Measurements from ENCODE around the gene FGF18. TPM values are rescaled to one million over a fixed set of nuclear protein-coding genes. Genes with fewer than 3 reads are reported as not detected.

FGF18 gene
- total RNA-seq, 1 experiment from 2014 or later = 1.7 TPM

GRCh38 chr5:171407234-171407633, 12.2 kb upstream of the FGF18 start:
- CTCF ChIA-PET = no interaction called here
- POLR2A ChIA-PET = no interaction called here

More at GRCh38 chr5:171407234-171407633, 12.2 kb upstream of the FGF18 start:
- H3K4me1 ChIP-seq (ENCODE audit: control insufficient read depth, insufficient read depth, low read length) = peaks cover 30% of the 10 kb centered on the region
- H3K27ac ChIP-seq (ENCODE audit: low read length) = no peak overlapping the region; the same call in 1 of the 2 replicates
- H3K9me3 ChIP-seq (ENCODE audit: control insufficient read depth, insufficient read depth, low read depth, low read length) = no peaks in the 10 kb centered on the region
- in situ Hi-C loops (cut with HindIII; ENCODE audit: low pct_unique_long_range_greater_than_20kb, low sequenced_read_pairs) (loop anchor here (25.0 kb wide), 1 partner anchor 455 kb away; no protein-coding TSS in a partner anchor), intact Hi-C loops (cut with micrococcal nuclease; ENCODE audit: unreplicated experiment) (no loop called here)
- no peak for TF ChIP-seq CTCF (IDR thresholded peaks at IDR 0.05)
- TF ChIP-seq POLR2AphosphoS5 (IDR thresholded peaks at IDR 0.05; ENCODE audit: low read depth, low read length) = no peak
- TF ChIP-seq SIN3A (IDR thresholded peaks at IDR 0.05; ENCODE audit: borderline replicate concordance, insufficient read depth, low read depth, low read length) = no peak
- no peak for TF ChIP-seq REST (IDR thresholded peaks at IDR 0.05; ENCODE audit: insufficient read depth in 1 of 2, low read depth in 2 of 2, low read length in 1 of 2)
- BruUV-seq (replicated peaks) = no TSS peak
- ATAC-seq = no peak
- DNase-seq (ENCODE audit: low read depth, low spot score) = no peak
- H3K4me3 ChIP-seq (ENCODE audit: low read depth in 2 of 2, low read length in 2 of 2) = no peak overlapping the region
- no peaks in the 10 kb centered on the region for H3K27me3 ChIP-seq (ENCODE audit: control insufficient read depth, insufficient read depth, low read length)
- H3K36me3 ChIP-seq (ENCODE audit: control insufficient read depth, insufficient read depth, low read length) = peaks cover 62% of the 10 kb centered on the region

Data from Panc1 (cell line).